ENCODE measurements around the gene ZNF668.

DNA sequence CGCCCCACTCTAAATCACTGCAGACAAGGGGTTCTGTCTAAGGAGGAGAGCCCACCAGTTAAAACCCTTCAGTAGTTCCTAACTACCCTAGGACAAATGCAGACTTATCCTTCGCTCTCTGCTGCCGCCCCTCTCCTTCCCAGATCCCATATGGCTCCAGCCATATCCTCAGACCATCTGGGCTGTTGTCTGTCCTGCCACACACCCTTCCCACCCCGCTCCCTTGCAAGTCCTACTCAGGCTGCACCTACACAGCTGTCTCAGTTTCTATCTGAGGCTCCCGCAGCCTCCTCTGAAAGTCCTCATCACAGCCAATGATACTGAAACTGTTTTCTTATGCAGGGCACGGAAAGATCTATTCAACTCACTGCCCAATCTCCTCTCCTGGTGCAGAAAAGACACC, 33.4 kb upstream of the ZNF668 start:
- TF ChIP-seq POLR2A (IDR thresholded peaks at IDR 0.05), result no peak
- TF ChIP-seq, protein P1, sequence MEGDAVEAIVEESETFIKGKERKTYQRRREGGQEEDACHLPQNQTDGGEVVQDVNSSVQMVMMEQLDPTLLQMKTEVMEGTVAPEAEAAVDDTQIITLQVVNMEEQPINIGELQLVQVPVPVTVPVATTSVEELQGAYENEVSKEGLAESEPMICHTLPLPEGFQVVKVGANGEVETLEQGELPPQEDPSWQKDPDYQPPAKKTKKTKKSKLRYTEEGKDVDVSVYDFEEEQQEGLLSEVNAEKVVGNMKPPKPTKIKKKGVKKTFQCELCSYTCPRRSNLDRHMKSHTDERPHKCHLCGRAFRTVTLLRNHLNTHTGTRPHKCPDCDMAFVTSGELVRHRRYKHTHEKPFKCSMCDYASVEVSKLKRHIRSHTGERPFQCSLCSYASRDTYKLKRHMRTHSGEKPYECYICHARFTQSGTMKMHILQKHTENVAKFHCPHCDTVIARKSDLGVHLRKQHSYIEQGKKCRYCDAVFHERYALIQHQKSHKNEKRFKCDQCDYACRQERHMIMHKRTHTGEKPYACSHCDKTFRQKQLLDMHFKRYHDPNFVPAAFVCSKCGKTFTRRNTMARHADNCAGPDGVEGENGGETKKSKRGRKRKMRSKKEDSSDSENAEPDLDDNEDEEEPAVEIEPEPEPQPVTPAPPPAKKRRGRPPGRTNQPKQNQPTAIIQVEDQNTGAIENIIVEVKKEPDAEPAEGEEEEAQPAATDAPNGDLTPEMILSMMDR (IDR thresholded peaks at IDR 0.05), result no peak
